ENCODE results near the gene CRTAP.

DNA sequence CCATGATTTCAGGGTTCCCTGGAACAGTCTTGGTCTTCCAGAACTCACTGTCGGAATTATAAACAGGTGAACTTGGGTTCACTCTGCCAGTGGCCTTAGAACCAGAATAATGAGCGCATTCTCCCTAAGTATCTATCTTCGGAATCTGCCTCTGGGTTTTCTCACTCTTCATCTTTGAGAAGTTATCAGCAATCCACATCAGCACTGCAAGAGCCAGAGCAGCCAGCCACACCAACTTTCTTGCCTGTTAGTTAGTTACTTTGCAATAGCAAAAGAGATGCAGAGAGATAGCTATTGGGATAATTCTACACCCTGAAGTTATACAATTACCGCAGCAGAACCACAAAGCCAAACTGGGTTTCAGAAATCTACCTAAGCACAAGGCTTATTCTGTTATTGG, 42.6 kb upstream of the CRTAP start:
- TF ChIP-seq CTCF (IDR thresholded peaks at IDR 0.05; ENCODE audit: insufficient read depth, low read length): no peak
- no peak for TF ChIP-seq GABPA (IDR thresholded peaks at IDR 0.05; ENCODE audit: low read depth)
- TF ChIP-seq SPI1 (IDR thresholded peaks at IDR 0.05; ENCODE audit: borderline replicate concordance, low read depth): no peak
